Measurements from ENCODE around the gene MYO7A. TPM values are rescaled to one million over a fixed set of nuclear protein-coding genes. Genes with fewer than 3 reads are reported as not detected.

Gene MYO7A
- total and polyA plus RNA-seq, 2 of the 4 experiments (the other 2 are of a cell fraction): 0.02 TPM; not detected in 1

GRCh38 chr11:77205467-77206263 lies 77.6 kb downstream of the MYO7A start:
- H3K36me3 ChIP-seq (ENCODE audit: control insufficient read depth, insufficient read depth, low read length): no peaks in the 10 kb centered on the region
- ChIA-PET CTCF (interaction anchor here (1.0 kb wide), 1 partner anchor 10 kb away, joined by 3 read pairs; no protein-coding TSS in a partner anchor), POLR2A (ENCODE audit: unreplicated experiment) (interaction anchor here (0.6 kb wide), 1 partner anchor 423 kb away, joined by 3 read pairs; no protein-coding TSS in a partner anchor)
- H2BK120ac ChIP-seq (ENCODE audit: low read depth, low read length): no peak overlapping the region
- no peak overlapping the region for H3K4me2 ChIP-seq (ENCODE audit: low read depth, low read length)
- H4K5ac ChIP-seq (ENCODE audit: low read depth, low read length): no peak overlapping the region
- H3K23ac ChIP-seq (ENCODE audit: low read depth, low read length): no peak overlapping the region
- H4K20me1 ChIP-seq (ENCODE audit: insufficient read depth, low read length): no peaks in the 10 kb centered on the region
- no peak overlapping the region for H2AK9ac ChIP-seq (replicated peaks; ENCODE audit: low read depth, low read length, poor library complexity)
- no peaks in the 10 kb centered on the region for H3K79me1 ChIP-seq (ENCODE audit: low read depth in 1 of 2, low read length in 2 of 2)
- H3K18ac ChIP-seq (ENCODE audit: low read depth, low read length): no peak overlapping the region
- no peak overlapping the region for H3K56ac ChIP-seq (ENCODE audit: extremely low read depth, insufficient read depth, low read length)
- H2AFZ ChIP-seq (replicated peaks; ENCODE audit: low read length, poor library complexity): no peak overlapping the region
- H4K8ac ChIP-seq (ENCODE audit: low read depth in 2 of 2, low read length in 2 of 2): no peak overlapping the region
- H3K14ac ChIP-seq (replicated peaks; ENCODE audit: low read depth, low read length): no peak overlapping the region
- in situ Hi-C loops (cut with MboI; ENCODE audit: low sequenced_read_pairs): no loop called here
- H2BK20ac ChIP-seq (ENCODE audit: low read depth, low read length): no peak overlapping the region
- no peak overlapping the region for H3K27ac ChIP-seq (ENCODE audit: insufficient read depth, low read length)
- no peak overlapping the region for H2BK5ac ChIP-seq (ENCODE audit: low read depth, low read length, poor library complexity, severe bottlenecking)
- 89% methylated on average over 13 of the region's 30 CpGs; no CpG with 5 or more reads in 1 of the 2 experiments for WGBS, 2 experiments (ENCODE audit: extremely low coverage in 2 of 2, insufficient read length in 1 of 2)
- H3K9me1 ChIP-seq (ENCODE audit: insufficient read depth, low read length): no peaks in the 10 kb centered on the region
- no peak for DNase-seq
- ATAC-seq (ENCODE audit: low read depth): no peak
- dilution Hi-C loops (cut with HindIII; ENCODE audit: low sequenced_read_pairs, unreplicated experiment): no loop called here
- no TSS peak for BruUV-seq (replicated peaks)
- no peak overlapping the region for H3K9ac ChIP-seq (ENCODE audit: low read depth, low read length)
- no peaks in the 10 kb centered on the region for H3K4me1 ChIP-seq (ENCODE audit: control insufficient read depth, insufficient read depth, low read length)
- no peak overlapping the region for H3K4ac ChIP-seq (ENCODE audit: low read depth, low read length)
- H3K4me3 ChIP-seq (ENCODE audit: insufficient read depth, low read depth, low read length): no peak overlapping the region
- H2AK5ac ChIP-seq (ENCODE audit: low read depth, low read length): no peak overlapping the region
- H2BK15ac ChIP-seq (ENCODE audit: low read depth, low read length): no peak overlapping the region
- H4K91ac ChIP-seq (ENCODE audit: insufficient read depth, low read depth, low read length): no peak overlapping the region
- H3K27me3 ChIP-seq (ENCODE audit: control insufficient read depth, insufficient read depth, low read length): peaks cover 11% of the 10 kb centered on the region
- H3K9me3 ChIP-seq (ENCODE audit: control insufficient read depth, insufficient read depth, low read length): no peaks in the 10 kb centered on the region
- intact Hi-C loops (cut with micrococcal nuclease): no loop called here
- no peak for TF ChIP-seq RFX5 (IDR thresholded peaks at IDR 0.05; ENCODE audit: low read depth, low read length)
- TF ChIP-seq ELK1 (IDR thresholded peaks at IDR 0.05; ENCODE audit: borderline replicate concordance, low read depth, low read length): no peak
- TF ChIP-seq POLR2A (IDR thresholded peaks at IDR 0.05; ENCODE audit: low read depth, low read length): no peak
- TF ChIP-seq CEBPB (IDR thresholded peaks at IDR 0.05; ENCODE audit: low read depth, low read length): no peak
- TF ChIP-seq MAZ (IDR thresholded peaks at IDR 0.05; ENCODE audit: borderline replicate concordance, low read depth, low read length): no peak
- TF ChIP-seq MXI1 (IDR thresholded peaks at IDR 0.05; ENCODE audit: borderline replicate concordance, low read depth, low read length): no peak
- TF ChIP-seq RAD21 (IDR thresholded peaks at IDR 0.05; ENCODE audit: low read length): no peak
- TF ChIP-seq FOS (IDR thresholded peaks at IDR 0.05; ENCODE audit: low read depth, low read length): no peak
- no peak for TF ChIP-seq MAFK (IDR thresholded peaks at IDR 0.05; ENCODE audit: low read depth, low read length)
- no peak for TF ChIP-seq CTCF (conservative IDR thresholded peaks at IDR 0.05; ENCODE audit: low read depth, low read length)
- no peak for TF ChIP-seq USF2 (IDR thresholded peaks at IDR 0.05; ENCODE audit: low read depth, low read length)
- no peak for TF ChIP-seq BHLHE40 (IDR thresholded peaks at IDR 0.05; ENCODE audit: low read depth, low read length)
- TF ChIP-seq RCOR1 (IDR thresholded peaks at IDR 0.05; ENCODE audit: insufficient replicate concordance, low read length): no peak
- TF ChIP-seq SMC3 (IDR thresholded peaks at IDR 0.05; ENCODE audit: low read depth, low read length): no peak
- TF ChIP-seq NFE2L2 (IDR thresholded peaks at IDR 0.05; ENCODE audit: low read depth, low read length): no peak
